ENCODE measurements around the gene MMADHC.

DNA sequence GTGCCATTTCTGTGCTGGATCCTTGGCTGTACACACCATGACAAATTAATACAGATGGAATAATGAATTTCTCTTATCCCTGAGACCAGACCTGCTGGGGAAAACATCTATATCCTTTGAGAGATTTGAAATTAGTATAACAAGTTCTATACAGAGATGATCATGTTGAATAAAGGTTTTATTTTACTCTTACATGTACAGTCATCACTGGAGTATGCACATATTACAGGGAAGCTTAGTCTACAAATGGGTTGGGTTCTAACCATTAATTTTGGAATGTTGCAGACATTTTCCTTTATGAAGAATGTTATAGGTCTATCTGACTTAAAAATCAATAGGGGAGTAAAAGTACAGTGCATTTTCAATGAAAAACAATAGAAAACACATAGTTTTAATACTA lies 29.9 kb upstream of the MMADHC start:
- TF ChIP-seq, protein P1, sequence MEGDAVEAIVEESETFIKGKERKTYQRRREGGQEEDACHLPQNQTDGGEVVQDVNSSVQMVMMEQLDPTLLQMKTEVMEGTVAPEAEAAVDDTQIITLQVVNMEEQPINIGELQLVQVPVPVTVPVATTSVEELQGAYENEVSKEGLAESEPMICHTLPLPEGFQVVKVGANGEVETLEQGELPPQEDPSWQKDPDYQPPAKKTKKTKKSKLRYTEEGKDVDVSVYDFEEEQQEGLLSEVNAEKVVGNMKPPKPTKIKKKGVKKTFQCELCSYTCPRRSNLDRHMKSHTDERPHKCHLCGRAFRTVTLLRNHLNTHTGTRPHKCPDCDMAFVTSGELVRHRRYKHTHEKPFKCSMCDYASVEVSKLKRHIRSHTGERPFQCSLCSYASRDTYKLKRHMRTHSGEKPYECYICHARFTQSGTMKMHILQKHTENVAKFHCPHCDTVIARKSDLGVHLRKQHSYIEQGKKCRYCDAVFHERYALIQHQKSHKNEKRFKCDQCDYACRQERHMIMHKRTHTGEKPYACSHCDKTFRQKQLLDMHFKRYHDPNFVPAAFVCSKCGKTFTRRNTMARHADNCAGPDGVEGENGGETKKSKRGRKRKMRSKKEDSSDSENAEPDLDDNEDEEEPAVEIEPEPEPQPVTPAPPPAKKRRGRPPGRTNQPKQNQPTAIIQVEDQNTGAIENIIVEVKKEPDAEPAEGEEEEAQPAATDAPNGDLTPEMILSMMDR (IDR thresholded peaks at IDR 0.05; ENCODE audit: insufficient read depth, low read depth, low read length) = no peak
- no peak for TF ChIP-seq EZH2 (IDR thresholded peaks at IDR 0.05; ENCODE audit: insufficient read depth, low read length)

Measured in astrocyte (in vitro differentiated cells and primary cell).